DMS53 treated with DMSO at 0.1 percent for 48 hours (cell line): ENCODE measurements around the gene PAEP.

ENCODE experiments used
- DNase-seq: peaks from one replicate; lab custom pipeline; 2025; ENCODE audit not compliant: unreplicated experiment; lab: John Stamatoyannopoulos, UW

PAEP gene

DNA sequence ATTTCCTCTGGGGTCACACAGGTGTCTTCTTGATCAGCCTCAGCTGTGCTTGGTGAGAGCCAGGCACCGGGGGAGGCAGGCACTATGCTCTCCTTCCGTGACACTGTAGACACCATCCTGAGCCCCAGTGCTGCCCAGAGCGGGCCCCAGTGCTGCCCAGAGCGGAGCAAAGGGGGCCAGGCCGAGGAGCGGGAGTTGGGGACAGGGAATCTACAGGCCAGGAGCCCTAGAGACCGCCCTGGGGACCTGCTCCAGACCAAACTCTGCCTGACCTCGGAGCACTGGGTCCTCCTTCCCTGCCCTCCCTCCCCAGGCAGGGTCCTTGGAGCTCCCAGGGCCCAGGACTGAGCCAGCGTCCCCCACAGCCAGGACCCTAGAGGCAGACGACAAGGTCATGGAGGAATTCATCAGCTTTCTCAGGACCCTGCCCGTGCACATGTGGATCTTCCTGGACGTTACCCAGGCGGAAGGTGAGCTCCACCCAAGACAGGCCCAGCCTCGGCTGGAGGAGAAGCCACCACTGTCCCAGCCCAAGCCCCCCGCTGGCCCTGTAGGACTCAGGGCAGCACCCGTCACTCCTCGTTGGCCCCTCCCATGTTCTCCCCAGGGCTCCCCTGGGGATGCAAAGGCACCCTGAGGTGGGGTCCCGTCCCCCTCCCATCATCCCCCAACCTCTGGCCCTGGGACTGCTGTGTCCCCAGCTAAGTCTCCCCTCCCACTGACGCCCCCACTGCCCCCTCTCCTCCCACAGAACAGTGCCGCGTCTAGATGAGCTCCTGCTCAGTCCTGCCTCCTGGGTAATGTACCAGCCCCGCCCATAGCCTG lies 30.2 kb downstream of the PAEP start:
- DNase-seq = no peak

DNA sequence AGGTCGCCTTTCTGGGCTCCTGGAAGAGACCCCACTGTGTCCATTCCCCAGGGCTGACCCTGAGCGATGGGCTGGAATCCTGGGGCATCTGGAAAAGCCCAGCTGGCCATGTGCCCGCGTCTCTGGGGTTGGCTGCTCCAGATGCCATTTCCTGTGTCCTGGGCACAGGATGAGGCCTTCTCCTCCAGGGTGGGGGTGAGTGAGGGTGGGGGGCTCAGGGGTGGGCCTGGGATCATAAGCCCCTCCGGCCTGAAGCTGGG lies 30.7 kb downstream of the PAEP start:
- DNase-seq = no peak

DNA sequence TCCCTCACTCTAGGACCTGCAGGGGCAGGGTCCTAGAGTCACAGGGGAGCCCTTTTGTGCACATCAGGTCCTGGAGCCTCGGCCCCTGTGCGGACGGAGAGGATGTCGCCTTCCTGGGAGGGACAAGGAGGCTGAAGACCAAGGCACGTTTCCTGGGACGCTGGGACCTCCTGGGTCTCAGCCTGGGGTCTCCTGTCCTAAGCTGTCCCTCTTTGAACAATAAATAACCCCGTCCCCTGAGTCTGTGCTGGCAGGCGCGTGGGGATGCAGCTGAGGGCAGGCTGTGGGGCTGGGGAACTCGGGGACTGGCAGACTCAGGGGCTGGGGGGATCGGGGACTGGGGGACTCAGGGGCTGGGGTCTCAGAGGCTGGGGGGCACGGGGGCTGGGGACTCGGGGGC lies 31.1 kb downstream of the PAEP start:
- DNase-seq = no peak

DNA sequence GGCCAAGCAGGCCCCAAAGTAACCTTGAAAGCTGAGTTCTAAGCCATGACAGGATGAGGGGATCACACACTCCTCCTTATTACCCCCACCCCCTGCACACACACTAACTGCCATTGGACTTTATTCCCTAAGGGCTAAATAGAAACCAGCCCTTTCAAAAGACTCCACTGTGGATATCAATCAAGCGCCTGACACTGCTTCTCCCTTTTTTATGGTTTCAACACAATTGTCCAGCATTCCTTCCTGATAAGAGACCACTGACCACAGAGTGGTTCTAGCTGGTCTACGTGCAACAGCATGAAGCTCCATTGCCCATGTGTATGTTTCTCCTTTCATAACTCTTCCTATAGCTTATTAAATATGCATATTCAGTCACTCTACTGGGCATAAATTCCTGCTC lies 34.7 kb downstream of the PAEP start:
- DNase-seq = no peak

DNA sequence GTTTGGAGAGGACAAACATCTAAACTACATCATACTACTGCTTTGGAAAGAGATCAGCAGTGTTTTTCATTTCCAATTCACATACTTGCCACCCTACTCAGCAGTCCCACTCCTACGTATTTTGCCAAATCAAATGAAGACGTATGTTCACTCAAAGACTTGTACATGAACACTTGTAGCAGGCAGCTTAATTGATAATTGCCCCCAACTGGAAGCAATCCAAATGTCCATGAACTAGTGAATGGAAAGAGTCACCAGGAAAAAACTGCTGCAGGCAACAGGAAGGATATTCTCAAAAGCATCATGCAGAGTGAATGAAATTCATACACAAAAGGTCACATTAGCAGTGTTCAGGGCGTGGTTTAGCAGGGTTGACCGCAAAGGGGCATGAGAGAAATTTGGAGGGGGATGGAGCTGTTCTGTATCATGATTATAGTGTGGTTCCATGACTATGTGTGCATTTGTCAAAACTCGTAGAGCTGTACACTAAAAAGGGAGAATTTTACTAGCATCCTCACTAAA lies 38.8 kb downstream of the PAEP start:
- DNase-seq = no peak

DNA sequence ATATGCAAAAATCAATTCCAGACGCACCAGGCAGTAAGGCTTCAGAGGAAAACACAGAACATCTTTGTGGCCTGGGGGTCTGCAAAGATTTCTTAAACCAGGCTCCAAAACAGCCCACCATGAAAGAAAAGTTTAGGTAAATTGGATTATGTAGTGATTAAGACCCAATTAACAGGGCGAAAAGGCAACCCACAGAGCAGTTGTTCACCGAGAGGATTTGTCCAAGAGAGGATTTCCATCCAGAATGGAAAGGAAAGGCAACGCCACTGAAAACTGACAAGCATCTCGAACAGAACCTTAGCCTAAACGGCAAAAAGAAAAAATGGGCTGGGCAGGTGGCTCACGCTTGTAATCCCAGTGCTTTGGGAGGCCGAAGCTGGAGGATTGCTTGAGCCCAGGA lies 40.4 kb downstream of the PAEP start:
- DNase-seq = no peak

DNA sequence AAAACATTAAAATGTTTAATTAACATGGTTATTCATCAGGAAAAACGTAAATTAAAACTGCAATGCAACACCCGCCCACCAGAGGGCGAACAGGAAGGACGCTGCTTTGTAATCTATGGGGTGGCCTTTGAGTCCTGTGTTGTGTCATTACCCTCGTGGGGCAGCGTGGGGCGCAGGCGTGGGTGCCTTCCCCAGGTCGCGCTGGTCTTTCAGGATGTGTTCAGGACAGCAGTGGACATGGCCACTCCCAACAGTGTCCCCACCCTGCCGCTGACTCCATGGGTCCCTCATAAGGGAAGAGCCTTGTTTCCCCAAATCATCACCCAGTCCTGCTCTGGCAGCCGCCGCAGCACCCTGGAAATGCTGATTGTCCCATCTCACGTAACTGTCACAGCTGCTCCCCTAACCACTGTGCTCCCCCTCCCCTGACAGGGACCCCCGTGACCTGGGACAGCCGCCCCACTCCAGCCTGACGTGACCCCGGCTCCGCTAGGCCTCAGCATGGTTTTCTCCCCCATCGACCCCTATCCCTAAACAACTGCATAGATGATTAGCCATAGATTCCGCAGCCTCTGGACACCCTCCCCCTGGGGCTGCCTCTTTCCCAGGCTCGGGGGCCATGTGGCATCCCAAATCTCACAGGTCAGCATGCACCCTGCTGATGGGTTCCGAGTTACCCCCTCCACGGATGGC lies 41.4 kb downstream of the PAEP start:
- no peak for DNase-seq

DNA sequence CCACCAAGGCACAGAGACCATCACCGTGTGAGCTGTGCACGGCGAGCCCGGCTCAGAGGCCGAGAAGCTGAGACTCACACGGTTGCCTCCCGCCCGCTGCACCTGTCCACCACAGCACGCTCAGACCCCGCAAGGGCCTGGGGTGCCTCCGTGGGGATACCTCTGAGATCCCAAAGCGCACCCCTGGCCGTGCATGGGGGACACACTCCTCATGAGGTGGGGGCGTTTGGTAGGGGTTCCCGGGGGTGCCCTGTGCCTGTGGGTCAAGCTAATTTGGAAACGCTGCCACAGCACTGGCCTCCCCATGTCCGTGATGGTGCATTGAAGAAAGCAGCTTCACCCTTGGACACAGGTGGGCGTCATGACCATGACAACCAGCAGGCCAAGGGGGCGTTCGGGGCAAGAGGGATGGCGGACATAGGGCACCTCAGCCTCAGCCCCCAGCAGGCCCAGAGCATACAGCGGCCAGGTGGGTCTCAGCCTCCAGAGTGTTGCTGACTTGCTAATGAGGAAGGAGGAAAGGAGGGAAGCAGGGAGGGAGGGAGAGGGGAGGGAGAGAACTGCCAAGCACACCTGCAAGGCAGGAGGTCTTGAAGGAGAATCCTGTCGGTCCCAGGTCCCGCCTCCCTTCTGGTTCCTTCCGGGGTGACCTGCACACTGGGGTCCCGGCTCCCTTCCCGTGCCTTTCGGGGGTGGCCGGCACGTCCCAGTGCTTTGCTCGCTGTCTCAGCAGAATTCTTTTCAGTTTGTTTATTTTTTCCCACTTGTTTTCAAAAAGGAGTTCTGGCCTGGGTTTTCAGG lies 43.1 kb downstream of the PAEP start:
- DNase-seq = no peak

DNA sequence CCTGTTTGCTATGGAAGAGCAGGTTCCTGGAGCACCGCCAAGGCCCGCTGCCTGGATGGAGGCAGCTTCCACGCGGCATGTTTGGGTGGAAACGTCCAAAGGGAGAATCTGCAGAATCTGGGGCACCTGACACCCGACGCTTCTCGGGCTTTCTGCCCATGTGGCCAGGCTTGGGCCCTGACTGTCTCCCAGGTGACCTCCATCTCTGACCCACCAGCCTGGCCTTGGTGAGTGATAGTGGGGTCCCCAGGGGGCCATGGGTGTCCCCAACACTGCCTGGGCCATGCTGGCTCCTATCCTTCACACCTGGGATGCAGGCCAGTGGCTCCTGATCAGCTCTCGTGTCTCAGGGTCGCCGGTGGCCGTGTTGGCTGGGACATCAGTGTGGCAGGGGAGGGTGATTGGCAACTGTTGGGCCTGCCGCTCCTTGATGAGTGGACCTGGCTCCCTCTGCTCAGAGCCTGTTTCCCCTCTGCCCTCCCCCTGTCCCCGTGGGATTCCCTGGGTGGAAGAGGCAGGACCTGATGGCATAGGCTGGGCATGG lies 43.8 kb downstream of the PAEP start:
- DNase-seq = no peak

DNA sequence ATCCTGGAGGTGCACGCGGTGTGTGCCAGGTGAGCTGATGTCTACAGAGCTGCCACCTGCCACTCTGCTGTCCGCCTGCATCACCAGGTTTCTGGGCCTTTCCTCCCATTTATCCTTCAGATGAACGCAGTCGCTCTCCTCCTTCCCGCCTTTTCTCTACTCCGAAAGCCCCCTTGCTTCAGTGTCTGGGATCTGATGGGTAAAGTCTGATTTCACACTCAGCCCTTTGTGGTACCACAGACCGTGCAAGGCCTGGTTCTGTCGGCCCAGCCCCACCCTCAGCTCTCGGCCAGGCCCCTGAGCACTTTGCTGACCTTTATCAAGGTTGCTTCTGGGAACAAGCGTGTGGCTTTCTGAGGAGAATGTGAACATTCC lies 45.3 kb downstream of the PAEP start:
- DNase-seq = no peak

DNA sequence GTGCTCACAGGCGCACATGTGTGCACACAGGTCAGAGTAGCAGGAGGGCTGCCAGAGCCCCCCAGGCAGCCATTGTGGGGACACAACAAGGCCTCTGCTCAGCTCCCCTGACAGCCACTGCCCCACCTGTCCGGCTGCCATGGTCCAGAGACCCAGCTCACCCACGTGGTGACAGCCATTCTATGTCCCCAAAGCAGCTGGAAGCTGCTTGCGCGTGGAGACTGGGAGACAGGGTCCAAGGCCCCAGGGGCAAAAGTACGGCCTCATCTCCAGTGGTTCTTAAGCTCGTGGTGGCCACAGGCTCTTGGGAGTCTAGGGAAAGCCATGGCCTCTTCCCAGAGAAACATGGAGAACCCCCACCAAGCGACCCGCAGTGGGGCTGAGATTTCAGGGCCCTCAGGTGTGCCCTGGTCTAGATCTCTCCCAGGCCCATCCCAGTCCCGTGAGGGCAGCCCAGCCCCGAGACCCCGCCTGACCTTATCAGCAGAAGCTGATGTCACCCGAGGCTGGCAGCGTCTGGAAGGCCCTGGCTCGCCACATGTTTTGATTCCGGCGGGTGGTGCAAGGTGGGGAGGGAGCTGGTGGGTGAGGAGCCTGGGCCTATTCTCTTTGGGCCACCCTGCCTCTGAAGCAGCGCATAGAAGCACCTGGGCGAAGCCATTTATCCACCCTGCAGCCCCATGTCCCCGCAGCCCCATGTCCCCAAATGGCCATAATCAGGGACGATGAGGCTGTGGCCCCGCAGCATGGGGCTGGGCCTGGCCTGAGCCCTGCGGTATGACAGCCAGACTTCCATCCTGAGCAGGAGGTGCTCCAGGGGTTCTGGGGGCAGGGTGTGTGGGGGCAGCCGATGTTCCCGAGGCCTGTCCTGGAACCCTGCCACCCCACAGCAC lies 46.1 kb downstream of the PAEP start:
- no peak for DNase-seq

DNA sequence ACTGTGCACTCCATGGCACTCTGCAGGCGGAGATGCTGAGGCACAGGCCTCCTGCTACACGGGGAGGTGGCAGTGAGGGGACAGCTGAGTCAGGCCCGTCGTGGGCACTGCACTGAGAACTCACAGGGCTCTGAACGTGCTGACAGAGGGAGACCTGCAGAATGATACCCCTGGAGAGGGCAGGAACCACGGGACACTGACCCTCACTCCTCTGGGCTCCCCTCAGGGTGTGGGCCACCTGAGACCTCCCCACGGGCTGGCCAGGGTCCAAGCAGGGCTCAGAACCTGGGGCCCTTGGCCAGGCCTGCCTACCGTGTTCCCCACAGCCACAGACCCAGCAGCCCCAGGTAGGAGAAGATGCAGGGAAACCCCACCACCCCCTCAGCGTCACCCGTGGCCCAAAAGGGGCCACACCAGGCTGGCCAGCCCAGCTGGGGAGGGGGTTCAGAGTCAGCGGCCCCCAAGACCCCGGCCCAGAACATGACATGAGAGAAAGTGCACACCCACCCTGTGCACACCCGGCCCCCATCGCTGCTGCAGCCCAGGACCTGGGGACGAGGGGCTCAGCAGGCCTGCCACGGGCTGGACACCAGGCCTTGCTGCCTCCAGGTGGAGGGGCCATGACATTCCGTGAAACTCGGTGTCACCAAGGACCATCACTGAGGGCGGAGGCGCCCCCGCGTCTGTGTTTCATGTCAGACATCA lies 46.9 kb downstream of the PAEP start:
- no peak for DNase-seq

DNA sequence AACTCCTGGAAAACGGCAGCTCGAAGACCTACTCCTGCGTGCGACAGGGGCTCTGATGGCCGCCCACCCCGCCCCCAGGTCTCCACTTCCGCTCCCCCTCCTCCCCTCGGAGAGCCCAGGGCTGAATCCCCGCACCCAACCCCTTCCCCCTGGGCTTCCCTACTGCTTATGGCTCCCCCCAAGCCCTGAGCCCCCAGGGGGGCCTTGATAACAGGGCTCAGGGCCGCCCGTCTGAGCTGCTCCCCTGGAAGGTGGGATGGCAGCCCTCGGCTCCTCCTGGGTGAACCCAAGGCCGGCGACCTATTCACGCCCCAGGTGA lies 47.4 kb downstream of the PAEP start:
- DNase-seq = no peak

DNA sequence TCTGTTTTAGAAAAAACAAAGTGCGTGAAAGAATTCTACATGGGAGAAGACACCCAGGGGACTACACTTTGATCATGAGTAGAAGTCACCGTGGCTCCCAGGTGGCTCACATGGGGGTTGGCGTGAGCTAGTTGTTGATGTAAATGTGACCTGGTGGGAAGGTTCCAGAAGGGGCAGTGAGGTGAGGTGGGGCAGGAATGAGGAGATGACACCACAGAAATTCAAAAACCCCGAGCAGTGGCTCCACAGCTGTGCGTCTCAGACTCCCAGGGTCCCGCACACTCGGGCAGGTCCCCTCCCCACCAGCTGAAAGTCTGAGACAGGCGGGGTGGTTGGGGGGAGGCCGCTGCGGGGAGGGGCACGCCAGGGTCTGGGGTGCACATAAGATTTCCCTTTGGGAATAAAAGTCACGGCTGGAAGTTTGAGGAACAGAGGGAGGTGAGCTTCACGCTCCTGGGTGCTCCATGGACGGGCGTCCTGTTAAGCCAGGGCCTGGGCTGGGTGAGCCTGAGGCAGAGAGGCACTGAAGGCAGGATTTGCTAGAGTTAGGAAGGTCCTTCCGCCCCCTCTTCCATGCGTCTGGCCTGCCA lies 47.9 kb downstream of the PAEP start:
- DNase-seq = no peak

DNA sequence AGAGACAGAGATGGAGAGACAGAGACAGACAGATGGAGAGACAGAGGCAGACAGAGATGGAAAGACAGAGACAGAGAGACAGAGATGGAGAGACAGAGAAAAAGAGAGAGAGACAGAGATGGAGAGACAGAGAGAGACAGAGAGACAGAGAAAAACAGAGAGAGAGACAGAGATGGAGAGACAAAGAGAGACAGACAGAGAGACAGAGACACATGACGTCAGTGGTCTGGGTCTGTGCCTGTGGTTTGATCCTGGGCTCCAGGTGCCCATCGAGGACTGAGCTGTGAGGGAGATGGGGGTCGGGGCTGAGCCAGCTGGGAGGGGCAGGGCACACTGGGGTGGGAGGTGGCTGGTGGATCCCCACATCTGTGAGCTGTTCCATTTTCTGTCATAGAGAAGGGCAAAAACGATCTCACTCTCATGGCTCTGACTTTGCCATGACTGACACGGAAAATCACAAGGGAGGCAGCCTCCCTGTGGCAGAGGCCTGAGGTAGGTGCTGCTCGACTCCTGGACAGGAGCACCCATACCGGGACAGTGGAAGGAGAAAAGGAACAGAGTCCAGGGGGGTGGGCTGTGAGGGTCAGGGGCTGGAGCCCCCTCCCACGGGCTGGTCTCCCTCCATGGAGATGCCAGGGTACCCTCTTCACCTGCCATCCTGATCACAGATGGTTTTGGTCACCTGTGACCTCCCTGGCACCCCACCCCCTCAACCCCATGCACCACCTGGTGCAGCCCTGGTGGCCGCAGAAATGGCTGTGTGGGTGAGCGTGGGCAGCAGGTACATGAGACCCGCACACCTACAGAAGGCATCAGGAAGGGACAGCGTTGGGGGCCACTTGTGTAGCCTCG lies 49.0 kb downstream of the PAEP start:
- no peak for DNase-seq

DNA sequence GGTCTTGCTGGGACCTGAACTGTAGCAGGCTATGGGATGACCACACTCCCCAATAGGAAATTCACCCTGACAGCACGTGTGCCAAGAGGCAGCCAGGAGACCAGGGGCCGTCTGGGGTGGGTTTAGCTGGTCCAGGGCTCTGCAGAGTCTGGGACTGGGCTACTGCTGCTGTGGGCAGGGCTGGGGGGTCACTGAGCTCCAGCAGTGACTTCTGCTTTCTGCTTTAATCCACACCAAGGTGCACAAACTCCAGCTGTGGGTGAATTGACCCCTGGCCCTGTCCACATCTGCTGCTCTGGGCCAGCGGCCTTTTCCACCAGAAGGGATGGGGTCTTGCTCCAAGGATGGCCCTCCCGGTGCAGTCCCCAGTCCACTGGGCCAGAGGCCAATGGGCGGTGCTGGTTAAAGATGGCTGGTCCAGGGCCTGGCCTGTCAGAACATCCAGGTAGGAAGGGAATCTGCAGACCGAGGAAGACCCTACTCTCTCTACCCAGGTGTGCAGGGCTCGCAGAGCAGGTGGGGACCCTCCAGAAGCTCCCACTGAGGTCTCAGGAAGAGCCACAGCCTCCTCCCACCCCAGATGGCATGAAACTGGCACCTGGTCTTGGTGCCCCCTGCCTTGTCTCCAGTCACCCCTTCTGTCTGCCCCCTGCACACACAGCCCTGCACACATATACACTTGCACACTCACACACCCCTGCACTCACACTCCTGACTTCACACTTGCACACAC lies 49.8 kb downstream of the PAEP start:
- no peak for DNase-seq

DNA sequence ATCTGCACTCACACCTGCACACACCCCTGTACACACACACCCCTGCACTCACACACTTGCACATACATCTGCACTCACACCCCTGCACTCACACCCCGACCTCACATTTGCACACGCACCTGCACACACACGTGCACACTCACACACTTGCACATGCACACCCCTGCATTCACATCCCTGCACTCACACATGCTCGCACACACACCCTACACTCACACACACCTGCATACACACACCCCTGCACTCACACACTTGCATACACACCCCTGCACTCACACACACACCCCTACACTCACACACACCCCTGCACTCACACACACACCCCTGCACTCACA lies 50.3 kb downstream of the PAEP start:
- no peak for DNase-seq

DNA sequence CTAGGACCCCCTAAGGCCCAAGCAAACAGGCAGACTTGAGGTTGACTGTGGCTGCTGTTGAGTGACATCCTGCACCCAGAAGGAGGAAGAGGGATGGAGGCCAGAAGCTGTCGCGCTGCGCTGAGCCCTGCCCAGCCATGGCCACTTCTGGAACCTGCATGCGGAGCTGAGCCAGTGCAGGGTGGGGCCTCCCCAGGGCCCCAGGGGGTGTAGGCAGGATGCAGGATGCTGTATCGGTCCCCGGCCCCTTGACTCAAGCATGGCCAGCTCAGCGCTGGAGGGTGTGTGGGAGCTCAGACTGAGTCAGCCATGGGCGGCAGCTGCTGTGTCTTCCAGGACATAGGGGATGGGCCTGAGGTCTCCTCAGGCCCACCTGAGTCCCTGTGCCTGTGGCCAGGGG lies 50.9 kb downstream of the PAEP start:
- no peak for DNase-seq
